Mesothelial cell of epicardium (in vitro differentiated cells): ENCODE data around the gene TMEM89. TPM values are rescaled to one million over a fixed set of nuclear protein-coding genes. Genes with fewer than 3 reads are reported as not detected.

ENCODE experiments used
- DNase-seq, 2 experiments: peaks; one replicate each; pipeline ENCODE4 v3.0.0; 2021; ENCODE audit warnings: low spot score in 2 of 2; ENCODE audit not compliant: unreplicated experiment in 2 of 2
- H3K27ac Mint-ChIP-seq: 2 replicates; pipeline ENCODE4 v1.8.0; 2021; ENCODE audit warnings: mixed read lengths
- H3K27me3 Mint-ChIP-seq: 2 replicates; pipeline ENCODE4 v1.8.0; 2021; ENCODE audit warnings: low read depth, mixed read lengths
- H3K36me3 Mint-ChIP-seq: 2 replicates; pipeline ENCODE4 v1.8.0; 2021; ENCODE audit warnings: mixed read lengths
- H3K4me1 Mint-ChIP-seq: 2 replicates; pipeline ENCODE4 v1.8.0; 2021; ENCODE audit warnings: mixed read lengths
- H3K4me3 Mint-ChIP-seq: 2 replicates; pipeline ENCODE4 v1.8.0; 2021; ENCODE audit warnings: mild to moderate bottlenecking, moderate library complexity, mixed read lengths
- H3K9me3 Mint-ChIP-seq: 2 replicates; pipeline ENCODE4 v1.8.0; 2021; ENCODE audit warnings: mixed read lengths
- CTCF ChIP-seq: fragments of 200-600 bp; sonication (generic); IDR thresholded peaks from one replicate; pipeline ENCODE4 v1.5.0; 2021; ENCODE audit warnings: antibody characterized with exemption; ENCODE audit not compliant: unreplicated experiment
- total RNA-seq: library from RNA; stranded (reverse); gene quantifications from 3 replicates; pipeline ENCODE4 v1.2.1, GENCODE V29; 2021

Gene TMEM89
- total RNA-seq, 1 donor from 2014 or later: not detected

- no peak for DNase-seq
- Mint-ChIP-seq H3K4me1 (peaks cover 15% of the 10 kb centered on the region), H3K4me3 (no peak overlapping the region), H3K27ac (no peak overlapping the region), H3K27me3 (peaks cover 5% of the 10 kb centered on the region), H3K9me3 (no peaks in the 10 kb centered on the region), H3K36me3 (peaks cover 17% of the 10 kb centered on the region)
- no peak for TF ChIP-seq CTCF
These were observed 14.1 kb downstream of the TMEM89 start for GRCh38 chr3:48607519-48607918.

DNA sequence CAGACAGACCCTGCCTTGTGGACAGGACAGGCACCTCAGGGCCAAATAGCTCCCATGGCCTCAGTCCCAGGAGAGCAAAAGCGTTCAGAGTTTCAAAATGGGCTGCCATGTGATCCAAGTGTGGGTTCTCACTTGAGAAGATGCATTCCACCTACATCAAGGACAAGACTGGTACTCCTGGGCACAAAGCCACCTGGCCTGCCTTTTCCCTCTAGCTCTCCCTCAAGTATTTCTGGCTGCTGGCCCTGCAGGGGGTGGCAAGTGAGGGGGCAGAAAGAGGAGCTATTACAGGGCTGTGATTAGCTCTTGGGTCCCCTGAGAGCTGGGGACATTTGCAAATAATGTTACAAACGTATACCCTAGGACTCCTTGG lies 20.0 kb downstream of the TMEM89 start:
- H3K4me1 Mint-ChIP-seq: peaks cover 26% of the 10 kb centered on the region
- no peak overlapping the region for H3K4me3 Mint-ChIP-seq
- peaks cover 19% of the 10 kb centered on the region for H3K36me3 Mint-ChIP-seq
- no peak overlapping the region for H3K27ac Mint-ChIP-seq
- H3K27me3 Mint-ChIP-seq: no peaks in the 10 kb centered on the region
- no peak for TF ChIP-seq CTCF
- no peak for DNase-seq
- H3K9me3 Mint-ChIP-seq: no peaks in the 10 kb centered on the region

DNA sequence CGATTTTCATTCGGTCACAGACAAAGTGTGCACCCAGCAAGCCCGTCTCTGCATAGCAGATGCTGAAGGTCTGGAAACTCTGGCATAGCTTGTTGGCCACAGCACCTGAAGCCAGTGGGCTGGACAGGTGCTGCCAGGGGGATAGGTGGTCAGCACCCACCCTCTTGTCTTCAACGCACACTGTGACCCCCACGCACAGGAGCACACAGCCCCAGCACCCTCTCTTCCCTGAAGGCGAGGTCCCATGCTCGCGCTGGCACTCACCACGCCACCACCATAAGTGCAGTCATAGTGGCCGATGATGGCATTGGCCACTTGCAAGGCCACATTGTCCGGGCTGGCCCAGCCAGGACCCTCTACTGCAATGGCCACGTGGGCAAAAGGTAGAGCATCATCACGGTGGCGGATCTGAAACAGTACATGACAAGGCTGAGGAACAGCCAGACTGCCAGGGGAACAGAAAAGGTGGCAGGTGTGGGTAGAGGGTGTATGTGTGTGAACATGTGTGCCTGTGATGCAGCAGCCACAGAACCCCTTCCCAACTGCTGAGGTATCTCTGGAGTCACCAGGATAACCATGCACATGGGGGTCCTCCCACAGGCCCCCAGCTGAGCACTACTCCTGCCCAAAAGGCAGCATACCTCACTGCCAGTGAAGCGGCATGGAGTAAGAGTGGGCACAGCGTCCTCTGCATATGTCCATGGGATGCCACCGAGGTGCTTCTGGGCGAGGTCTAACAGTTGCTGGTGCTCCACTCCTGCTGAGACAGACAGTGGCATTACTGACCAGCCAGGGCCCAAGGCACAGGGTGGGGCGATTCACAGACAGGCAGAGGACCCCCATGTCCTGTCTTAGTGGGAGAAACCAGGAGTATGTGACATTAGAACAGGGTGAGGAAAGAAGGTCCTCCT lies 20.6 kb downstream of the TMEM89 start:
- Mint-ChIP-seq H3K27me3 (peaks cover 3% of the 10 kb centered on the region), H3K4me1 (peaks cover 31% of the 10 kb centered on the region), H3K4me3 (no peak overlapping the region), H3K9me3 (no peaks in the 10 kb centered on the region), H3K36me3 (peaks cover 19% of the 10 kb centered on the region), H3K27ac (no peak overlapping the region)
- DNase-seq: no peak
- no peak for TF ChIP-seq CTCF

DNA sequence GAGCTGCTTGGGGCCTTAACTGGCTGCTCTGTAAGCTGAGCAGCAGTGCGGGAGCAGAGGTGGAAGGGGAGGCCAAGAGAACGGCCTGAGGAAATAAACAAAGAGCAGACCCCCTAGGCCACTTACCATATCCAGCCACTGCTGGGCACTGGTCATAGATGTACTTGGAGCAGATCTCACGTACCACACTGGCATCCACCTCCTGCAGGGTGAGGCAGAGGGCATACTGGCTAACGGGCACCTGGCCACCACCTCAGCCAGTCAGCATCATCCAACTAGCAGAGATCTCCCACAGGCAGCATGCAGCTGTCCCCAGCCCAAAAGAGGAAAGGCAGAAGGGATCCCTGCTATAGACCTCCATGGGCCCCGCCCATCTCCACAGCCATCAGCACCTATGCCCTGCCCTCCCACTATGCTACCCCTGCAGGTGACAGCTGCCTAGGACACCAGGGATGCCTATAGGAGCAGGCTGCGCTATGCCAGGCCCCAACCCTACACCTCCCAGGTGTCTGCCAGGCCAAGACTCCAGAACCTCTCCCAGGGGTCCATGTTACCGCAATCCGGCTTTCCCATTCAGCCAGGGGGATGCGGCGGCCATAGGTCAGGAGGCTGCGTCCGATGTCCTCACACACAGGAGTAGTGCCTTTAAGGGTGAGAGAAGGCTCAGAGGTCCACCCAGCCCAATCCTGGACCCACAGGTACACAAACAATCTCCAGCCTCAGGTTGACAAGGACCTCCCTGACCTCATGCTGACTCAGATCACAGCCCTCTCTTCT lies 21.9 kb downstream of the TMEM89 start:
- peaks cover 4% of the 10 kb centered on the region for H3K27me3 Mint-ChIP-seq
- TF ChIP-seq CTCF: no peak
- DNase-seq: no peak
- H3K9me3 Mint-ChIP-seq: no peaks in the 10 kb centered on the region
- H3K4me1 Mint-ChIP-seq: peaks cover 37% of the 10 kb centered on the region
- H3K27ac Mint-ChIP-seq: peak overlapping the region; percentile 1
- no peak overlapping the region for H3K4me3 Mint-ChIP-seq
- H3K36me3 Mint-ChIP-seq: peaks cover 19% of the 10 kb centered on the region

GRCh38 chr3:48599077-48599501 lies 22.5 kb downstream of the TMEM89 start:
- TF ChIP-seq CTCF: no peak
- H3K36me3 Mint-ChIP-seq: peaks cover 14% of the 10 kb centered on the region
- H3K9me3 Mint-ChIP-seq: no peaks in the 10 kb centered on the region
- peak overlapping the region; percentile 89 for H3K27ac Mint-ChIP-seq
- no peak overlapping the region for H3K4me3 Mint-ChIP-seq
- peaks cover 10% of the 10 kb centered on the region for H3K27me3 Mint-ChIP-seq
- peaks cover 40% of the 10 kb centered on the region for H3K4me1 Mint-ChIP-seq
- DNase-seq: no peak
